Measurements from ENCODE around the gene ABCC4.
"Not testable (repeated sequence)": the region's sequence is repeated elsewhere in the genome, so short reads cannot be mapped to it uniquely, and the experiment has no call there.

Gene ABCC4

GRCh38 chr13:95273592-95274132 lies 27.6 kb downstream of the ABCC4 start:
- not testable (repeated sequence) for H3K4me3 Mint-ChIP-seq; H3K27ac Mint-ChIP-seq; H3K36me3 Mint-ChIP-seq; H3K9me3 Mint-ChIP-seq; DNase-seq (ENCODE audit: low spot score in 2 of 2); ATAC-seq
- peaks cover 14% of the 10 kb centered on the region for H3K4me1 Mint-ChIP-seq

- H3K4me3 Mint-ChIP-seq; H3K9me3 Mint-ChIP-seq; DNase-seq (ENCODE audit: low spot score in 2 of 2); H3K27ac Mint-ChIP-seq; ATAC-seq; H3K36me3 Mint-ChIP-seq: not testable (repeated sequence)
- peaks cover 14% of the 10 kb centered on the region for H3K4me1 Mint-ChIP-seq
These were observed 29.2 kb downstream of the ABCC4 start for GRCh38 chr13:95272076-95272475.

GRCh38 chr13:95269756-95270155 lies 31.5 kb downstream of the ABCC4 start:
- no peak overlapping the region for H3K27ac Mint-ChIP-seq

GRCh38 chr13:95268343-95269065 lies 32.7 kb downstream of the ABCC4 start:
- not testable (repeated sequence) for H3K36me3 Mint-ChIP-seq; H3K27ac Mint-ChIP-seq; H3K4me3 Mint-ChIP-seq; H3K4me1 Mint-ChIP-seq; ATAC-seq; DNase-seq (ENCODE audit: low spot score in 2 of 2); H3K9me3 Mint-ChIP-seq

More at GRCh38 chr13:95269756-95270155, 31.5 kb downstream of the ABCC4 start:
- no peak overlapping the region for H3K4me3 Mint-ChIP-seq
- ATAC-seq (no peak), DNase-seq (ENCODE audit: low spot score in 2 of 2) (no peak)
- peaks cover 4% of the 10 kb centered on the region for H3K9me3 Mint-ChIP-seq
- peaks cover 5% of the 10 kb centered on the region for H3K36me3 Mint-ChIP-seq
- H3K4me1 Mint-ChIP-seq, result peaks cover 14% of the 10 kb centered on the region

- H3K4me1 Mint-ChIP-seq, result peaks cover 6% of the 10 kb centered on the region
These were observed 33.4 kb downstream of the ABCC4 start for GRCh38 chr13:95267662-95268342.

GRCh38 chr13:95264225-95264624 lies 37.0 kb downstream of the ABCC4 start:
- H3K9me3 Mint-ChIP-seq, result peaks cover 4% of the 10 kb centered on the region
- H3K27ac Mint-ChIP-seq, result no peak overlapping the region
- no peak for ATAC-seq
- DNase-seq (ENCODE audit: low spot score in 2 of 2), result no peak
- H3K4me3 Mint-ChIP-seq, result no peak overlapping the region
- peaks cover 5% of the 10 kb centered on the region for H3K36me3 Mint-ChIP-seq
- peaks cover 12% of the 10 kb centered on the region for H3K4me1 Mint-ChIP-seq

More at GRCh38 chr13:95267662-95268342, 33.4 kb downstream of the ABCC4 start:
- ATAC-seq (no peak), DNase-seq (ENCODE audit: low spot score in 2 of 2) (no peak)
- no peak overlapping the region for H3K27ac Mint-ChIP-seq
- H3K9me3 Mint-ChIP-seq, result peaks cover 4% of the 10 kb centered on the region
- peaks cover 5% of the 10 kb centered on the region for H3K36me3 Mint-ChIP-seq
- no peak overlapping the region for H3K4me3 Mint-ChIP-seq

- peaks cover 5% of the 10 kb centered on the region for H3K36me3 Mint-ChIP-seq
- peaks cover 18% of the 10 kb centered on the region for H3K4me1 Mint-ChIP-seq
- no peak overlapping the region for H3K4me3 Mint-ChIP-seq
- H3K27ac Mint-ChIP-seq, result no peak overlapping the region
- ATAC-seq (no peak), DNase-seq (ENCODE audit: low spot score in 2 of 2) (no peak)
- peaks cover 4% of the 10 kb centered on the region for H3K9me3 Mint-ChIP-seq
These were observed 38.3 kb downstream of the ABCC4 start for GRCh38 chr13:95262837-95263384.

GRCh38 chr13:95261956-95262355 lies 39.3 kb downstream of the ABCC4 start:
- Mint-ChIP-seq H3K36me3 (no peaks in the 10 kb centered on the region), H3K9me3 (peaks cover 4% of the 10 kb centered on the region), H3K4me1 (peaks cover 18% of the 10 kb centered on the region), H3K27ac (peak overlapping the region; percentile 7), H3K4me3 (no peak overlapping the region)
- ATAC-seq, result peak; percentile 21
- DNase-seq (ENCODE audit: low spot score in 2 of 2), result no peak

- DNase-seq (ENCODE audit: low spot score in 2 of 2) (no peak), ATAC-seq (peak; percentile 66)
- Mint-ChIP-seq H3K27ac (no peak overlapping the region), H3K9me3 (no peaks in the 10 kb centered on the region), H3K36me3 (no peaks in the 10 kb centered on the region), H3K4me3 (no peak overlapping the region), H3K4me1 (peaks cover 27% of the 10 kb centered on the region)
These were observed 41.2 kb downstream of the ABCC4 start for GRCh38 chr13:95260031-95260525.

- Mint-ChIP-seq H3K9me3 (no peaks in the 10 kb centered on the region), H3K36me3 (no peaks in the 10 kb centered on the region), H3K4me3 (no peak overlapping the region), H3K27ac (no peak overlapping the region), H3K4me1 (peaks cover 33% of the 10 kb centered on the region)
- no peak for ATAC-seq
- no peak for DNase-seq (ENCODE audit: low spot score in 2 of 2)
These were observed 42.5 kb downstream of the ABCC4 start for GRCh38 chr13:95258619-95259194.

GRCh38 chr13:95258098-95258497 lies 43.2 kb downstream of the ABCC4 start:
- ATAC-seq (no peak), DNase-seq (ENCODE audit: low spot score in 2 of 2) (no peak)
- Mint-ChIP-seq H3K36me3 (no peaks in the 10 kb centered on the region), H3K27ac (no peak overlapping the region), H3K9me3 (no peaks in the 10 kb centered on the region), H3K4me3 (no peak overlapping the region), H3K4me1 (peaks cover 33% of the 10 kb centered on the region)

- H3K36me3 Mint-ChIP-seq, result no peaks in the 10 kb centered on the region
- no peak overlapping the region for H3K4me3 Mint-ChIP-seq
- H3K27ac Mint-ChIP-seq, result no peak overlapping the region
- DNase-seq (ENCODE audit: low spot score in 2 of 2) (no peak), ATAC-seq (no peak)
- H3K4me1 Mint-ChIP-seq, result peaks cover 33% of the 10 kb centered on the region
- no peaks in the 10 kb centered on the region for H3K9me3 Mint-ChIP-seq
These were observed 45.2 kb downstream of the ABCC4 start for GRCh38 chr13:95256091-95256490.

- H3K4me3 Mint-ChIP-seq, result no peak overlapping the region
- ATAC-seq, result no peak
- H3K36me3 Mint-ChIP-seq, result no peaks in the 10 kb centered on the region
- H3K4me1 Mint-ChIP-seq, result peaks cover 24% of the 10 kb centered on the region
- H3K27ac Mint-ChIP-seq, result no peak overlapping the region
- DNase-seq (ENCODE audit: low spot score in 2 of 2), result no peak
- no peaks in the 10 kb centered on the region for H3K9me3 Mint-ChIP-seq
These were observed 46.0 kb downstream of the ABCC4 start for GRCh38 chr13:95255072-95255732.

- Mint-ChIP-seq H3K9me3 (no peaks in the 10 kb centered on the region), H3K27ac (no peak overlapping the region), H3K4me1 (peaks cover 22% of the 10 kb centered on the region), H3K4me3 (no peak overlapping the region), H3K36me3 (no peaks in the 10 kb centered on the region)
- ATAC-seq (no peak), DNase-seq (ENCODE audit: low spot score in 2 of 2) (no peak)
These were observed 46.9 kb downstream of the ABCC4 start for GRCh38 chr13:95254339-95254738.

- DNase-seq (ENCODE audit: low spot score in 2 of 2), result no peak
- Mint-ChIP-seq H3K4me3 (no peak overlapping the region), H3K27ac (no peak overlapping the region), H3K9me3 (no peaks in the 10 kb centered on the region), H3K4me1 (peaks cover 16% of the 10 kb centered on the region), H3K36me3 (no peaks in the 10 kb centered on the region)
- ATAC-seq, result no peak
These were observed 48.2 kb downstream of the ABCC4 start for GRCh38 chr13:95253033-95253432.
